22Rv1 (cell line): Measurements from ENCODE around the gene CALCOCO1.

ENCODE experiments used
- H3K27ac ChIP-seq: fragments of 450-650 bp; 2 replicates; pipeline ENCODE4 v1.5.1; 2017
- CTCF ChIP-seq: fragments of 450-650 bp; IDR thresholded peaks from 2 replicates; pipeline ENCODE4 v1.5.1; 2017; ENCODE audit warnings: mild to moderate bottlenecking
- ZFX ChIP-seq: fragments of 450-650 bp; IDR thresholded peaks from 2 replicates; pipeline ENCODE4 v1.6.1; 2017; ENCODE audit warnings: antibody characterized with exemption, borderline replicate concordance

The CALCOCO1 gene

GRCh38 chr12:53744751-53745150 is 17.5 kb upstream of the CALCOCO1 start:
- no peak overlapping the region for H3K27ac ChIP-seq
- TF ChIP-seq ZFX (no peak), CTCF (no peak)

- no peak overlapping the region for H3K27ac ChIP-seq
- no peak for TF ChIP-seq CTCF
- no peak for TF ChIP-seq ZFX
Measured at GRCh38 chr12:53744130-53744441, 16.8 kb upstream of the CALCOCO1 start.

GRCh38 chr12:53743266-53744129 is 16.2 kb upstream of the CALCOCO1 start:
- TF ChIP-seq CTCF (peak; percentile 99), ZFX (no peak)
- H3K27ac ChIP-seq: no peak overlapping the region

- H3K27ac ChIP-seq: no peak overlapping the region
- TF ChIP-seq CTCF (peak; percentile 27), ZFX (no peak)
Measured at GRCh38 chr12:53740130-53740491, 12.9 kb upstream of the CALCOCO1 start.

- H3K27ac ChIP-seq: no peak overlapping the region
- TF ChIP-seq ZFX: no peak
- TF ChIP-seq CTCF: no peak
Measured at GRCh38 chr12:53739214-53740129, 12.2 kb upstream of the CALCOCO1 start.

GRCh38 chr12:53738406-53739213 is 11.4 kb upstream of the CALCOCO1 start:
- no peak overlapping the region for H3K27ac ChIP-seq
- TF ChIP-seq CTCF (no peak), ZFX (no peak)
